SIG-M5 (cell line): ENCODE measurements around the gene CD69.

Experiments
- DNase-seq: peaks from one replicate; lab custom pipeline; 2025; lab: John Stamatoyannopoulos, UW

CD69 gene

DNA sequence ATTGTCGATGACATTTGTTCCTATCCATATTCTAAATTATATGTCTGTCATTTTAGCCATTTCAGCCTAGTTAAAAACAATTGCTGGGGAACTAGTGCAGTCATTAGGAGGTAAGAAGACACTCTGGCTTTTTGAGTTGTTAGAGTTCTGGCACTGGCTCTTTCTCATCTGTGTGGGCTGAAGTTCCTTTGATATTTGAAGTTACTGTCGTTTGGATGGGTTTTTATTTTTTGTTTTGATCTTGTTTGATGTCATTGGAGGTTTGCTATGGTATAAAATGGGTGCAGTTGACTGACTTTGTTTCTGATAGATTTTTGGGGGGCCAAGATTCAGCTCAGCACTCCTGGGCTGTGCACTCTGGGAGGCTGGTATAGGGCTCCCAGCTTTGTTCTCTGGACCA is 20.7 kb upstream of the CD69 start:
- no peak for DNase-seq

DNA sequence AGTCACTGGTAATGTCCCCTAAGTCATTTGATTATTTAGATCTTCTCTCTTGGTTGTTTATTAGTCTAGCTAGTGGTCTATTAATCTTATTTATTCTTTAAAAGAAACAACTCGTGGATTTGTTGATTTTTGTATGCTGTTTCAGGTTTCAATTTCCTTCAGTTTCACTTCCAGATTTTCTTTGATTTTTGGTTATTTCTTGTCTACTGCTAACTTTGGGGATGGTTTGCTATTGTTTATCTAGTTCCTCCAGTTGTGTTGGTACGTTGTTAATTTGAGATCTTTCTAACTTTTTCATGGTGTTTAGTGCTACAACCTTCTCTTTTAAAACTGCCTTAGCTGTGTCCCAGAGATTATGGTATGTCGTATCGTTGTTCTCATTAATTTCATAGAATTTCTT is 18.5 kb upstream of the CD69 start:
- DNase-seq = no peak

DNA sequence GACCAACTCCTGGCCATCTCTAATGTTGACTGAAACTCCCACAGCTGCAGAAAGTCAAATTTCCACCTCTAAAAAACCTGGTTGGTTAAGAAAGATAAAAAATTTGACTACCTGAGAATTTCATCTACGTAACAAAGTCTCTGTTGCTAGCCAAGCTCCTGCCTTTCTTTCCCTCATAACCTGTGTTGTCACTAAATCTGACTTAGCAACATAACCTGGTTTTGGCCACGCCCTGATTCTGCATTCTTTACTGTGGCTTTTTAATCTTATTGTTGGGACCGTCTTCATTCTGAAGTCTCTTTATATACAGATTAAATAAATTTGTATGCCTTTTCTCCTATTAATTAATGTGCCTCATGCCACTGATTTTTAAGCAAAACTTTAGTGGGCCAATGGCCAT is 16.1 kb upstream of the CD69 start:
- no peak for DNase-seq

DNA sequence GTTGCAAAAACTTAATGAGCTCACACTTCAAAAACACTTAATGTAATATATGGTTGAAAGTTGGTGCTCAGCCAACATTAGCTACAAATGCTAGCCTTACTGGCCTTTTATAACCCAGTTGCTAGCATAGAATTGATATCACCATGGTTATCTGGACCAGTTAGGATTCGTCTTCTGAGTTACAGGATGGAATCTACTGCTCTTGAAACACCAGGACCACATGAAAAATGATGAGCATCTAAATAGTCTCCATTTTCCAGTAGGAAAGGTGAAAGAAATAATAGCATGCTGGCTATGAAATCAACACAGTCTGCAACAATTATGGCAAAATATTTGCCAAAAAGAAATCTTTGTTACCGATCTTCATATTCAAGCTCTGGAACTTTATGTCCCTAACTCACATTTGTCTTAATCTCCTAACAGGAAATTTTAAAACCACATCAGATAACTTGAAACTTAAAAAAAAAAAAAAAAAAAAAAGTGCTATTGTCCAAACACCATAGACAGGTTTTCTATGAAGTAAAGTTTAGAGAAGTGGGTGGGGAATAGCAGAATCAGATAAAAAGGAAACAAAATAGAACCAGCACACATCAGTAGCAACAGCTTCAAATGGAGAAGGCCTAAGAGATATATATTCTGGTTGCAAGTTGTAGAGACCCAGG is 12.6 kb upstream of the CD69 start:
- DNase-seq = no peak

DNA sequence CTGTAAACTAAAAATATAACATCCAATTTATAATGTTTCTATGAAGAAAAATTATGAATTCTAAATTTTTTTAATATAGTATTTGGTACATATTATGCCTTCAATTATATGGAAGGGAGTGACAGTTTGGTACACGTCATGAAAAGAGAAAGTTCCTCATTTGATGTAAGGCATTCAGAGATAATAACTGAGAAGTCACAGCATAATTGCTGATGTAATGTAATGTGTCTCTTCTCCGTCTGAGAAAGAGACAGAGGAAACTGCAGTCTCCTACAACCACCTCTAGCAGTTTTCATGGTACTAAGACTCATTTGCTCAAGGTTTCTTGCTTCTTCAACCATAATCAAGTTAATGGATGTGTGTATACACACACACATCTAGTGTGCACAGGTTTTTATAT is 2.3 kb upstream of the CD69 start:
- no peak for DNase-seq

DNA sequence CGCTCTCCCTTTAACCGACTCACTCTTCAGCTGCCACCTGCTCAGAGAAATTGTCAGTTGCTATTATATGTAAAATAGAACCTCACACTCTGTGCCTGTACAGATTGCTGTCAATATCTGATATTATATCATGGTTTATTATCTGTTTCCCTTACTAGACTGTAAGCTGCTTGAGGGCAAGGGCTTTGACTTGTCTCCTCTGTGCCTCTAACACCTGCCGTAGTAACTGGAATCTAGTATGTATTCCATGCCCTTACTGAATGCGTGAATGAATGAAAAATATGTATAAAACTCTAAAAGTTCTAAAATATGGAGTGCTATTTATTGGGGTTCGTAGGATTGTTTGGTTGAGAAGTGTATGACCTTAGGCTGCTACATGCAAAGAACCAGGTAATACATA is 1.7 kb upstream of the CD69 start:
- DNase-seq = no peak

DNA sequence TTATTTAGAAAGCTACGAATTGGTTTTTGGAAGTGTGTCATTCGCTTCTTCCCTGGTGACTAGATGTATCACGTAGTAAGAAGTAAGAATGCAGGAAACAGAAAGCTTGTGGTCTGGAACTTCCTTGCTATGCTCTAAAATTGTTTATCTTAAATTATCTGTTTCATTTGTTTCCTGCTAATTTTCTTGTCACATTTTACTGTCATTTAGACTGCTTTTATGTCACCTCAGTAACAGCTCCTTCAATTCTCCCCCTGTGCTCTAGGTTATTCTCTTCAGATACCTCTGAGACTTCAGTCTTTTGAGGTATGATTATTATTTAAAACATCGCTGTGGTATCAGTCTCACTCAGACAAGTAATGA is 699 bp upstream of the CD69 start:
- DNase-seq = no peak

DNA sequence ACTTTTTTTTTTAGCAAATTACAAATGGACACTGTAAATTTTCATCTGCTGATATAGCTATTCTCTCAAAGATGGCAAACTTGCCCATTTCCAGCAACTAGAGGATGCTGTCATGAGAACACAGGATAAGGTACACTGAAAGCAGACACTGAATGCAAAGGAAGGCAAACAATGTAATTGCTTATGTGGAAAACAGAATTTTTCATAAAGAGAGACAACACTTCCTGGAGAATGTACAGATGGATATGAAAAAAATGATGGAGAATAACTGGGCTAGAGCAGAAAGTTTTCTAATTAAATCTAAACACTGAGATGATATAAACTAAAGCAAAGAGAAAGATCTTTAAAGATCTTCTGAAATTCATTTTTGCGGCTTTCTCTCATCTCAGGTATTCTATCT is 581 bp downstream of the CD69 start:
- no peak for DNase-seq

DNA sequence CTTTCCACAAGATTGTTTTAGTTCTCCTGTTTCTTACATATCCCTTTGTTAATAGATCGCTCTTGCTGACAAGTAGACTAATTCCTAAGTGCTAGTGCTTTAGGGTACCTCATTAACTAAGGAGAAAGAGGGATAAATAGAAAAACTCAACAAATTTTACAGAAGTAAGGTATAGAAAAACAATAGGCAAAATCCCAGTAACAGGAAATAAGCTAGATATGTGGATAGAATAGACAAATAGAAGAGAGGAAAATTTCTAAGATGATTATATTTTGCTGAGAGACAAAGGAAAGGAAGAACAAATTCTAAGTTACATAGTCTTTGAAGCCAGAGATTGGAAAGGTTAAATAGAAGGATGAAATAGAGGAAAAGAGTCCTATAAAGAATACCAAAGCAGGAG is 1.0 kb downstream of the CD69 start:
- no peak for DNase-seq

DNA sequence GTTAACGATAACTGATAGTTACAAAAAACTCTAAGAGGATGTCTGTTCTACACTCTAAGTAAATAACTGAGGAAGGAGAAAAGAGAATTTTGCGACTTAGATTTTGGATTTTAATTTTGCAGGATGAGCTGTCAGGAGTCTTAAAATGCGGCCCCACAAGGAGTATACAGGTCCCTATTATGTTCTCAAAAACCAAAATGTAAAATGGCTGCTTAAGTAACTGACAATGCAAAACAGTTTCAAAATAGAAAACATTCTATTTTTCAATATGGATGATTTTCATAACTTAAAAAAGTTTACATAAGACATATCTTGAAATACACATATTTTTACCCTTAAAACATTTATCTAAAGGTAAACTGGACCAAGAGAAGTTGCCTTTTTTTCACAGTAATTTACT is 2.6 kb downstream of the CD69 start:
- DNase-seq = no peak

DNA sequence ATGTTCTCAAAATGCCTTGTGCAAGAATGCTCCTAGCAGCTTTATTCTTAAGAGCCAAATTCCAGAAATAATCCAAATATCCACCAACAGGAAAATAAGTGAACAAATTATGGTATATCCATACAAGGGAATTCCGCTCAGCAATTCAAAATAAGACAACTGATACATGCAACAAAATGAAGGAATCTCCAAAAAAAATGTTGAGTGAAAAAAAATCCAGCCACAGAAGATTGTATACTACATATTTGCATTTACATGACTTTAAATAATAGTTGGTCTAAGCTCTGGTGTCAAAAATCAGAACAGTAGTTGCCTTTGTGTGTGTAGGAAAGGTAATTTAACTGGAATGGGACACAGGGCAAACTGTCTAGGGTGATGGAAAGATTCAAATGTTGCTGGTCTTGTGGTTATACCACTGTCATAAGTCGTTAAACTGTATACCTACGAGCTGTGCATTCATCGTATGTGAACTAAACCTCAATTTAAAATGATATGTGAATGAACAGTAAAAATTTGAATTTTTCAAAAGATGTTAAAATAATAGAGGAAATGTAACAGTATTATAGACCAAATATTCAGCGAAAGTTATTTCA is 3.2 kb downstream of the CD69 start:
- DNase-seq = no peak

DNA sequence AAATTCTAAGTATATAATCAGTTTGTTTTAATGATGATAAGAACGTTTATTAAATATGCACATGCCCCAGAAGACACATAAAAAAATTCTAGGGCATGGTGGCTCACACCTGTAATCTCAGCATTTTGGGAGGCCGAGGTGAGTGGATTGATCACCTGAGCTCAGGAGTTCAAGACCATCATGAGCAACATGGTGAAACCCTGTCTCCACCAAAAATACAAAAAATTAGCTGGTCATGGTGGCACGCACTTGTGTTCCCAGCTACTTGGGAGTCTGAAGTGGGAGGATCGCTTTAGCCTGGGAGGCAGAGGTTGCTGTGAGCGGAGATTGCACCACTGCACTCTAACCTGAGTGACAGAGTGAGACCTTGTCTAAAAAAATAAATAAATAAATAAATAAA is 4.0 kb downstream of the CD69 start:
- no peak for DNase-seq

DNA sequence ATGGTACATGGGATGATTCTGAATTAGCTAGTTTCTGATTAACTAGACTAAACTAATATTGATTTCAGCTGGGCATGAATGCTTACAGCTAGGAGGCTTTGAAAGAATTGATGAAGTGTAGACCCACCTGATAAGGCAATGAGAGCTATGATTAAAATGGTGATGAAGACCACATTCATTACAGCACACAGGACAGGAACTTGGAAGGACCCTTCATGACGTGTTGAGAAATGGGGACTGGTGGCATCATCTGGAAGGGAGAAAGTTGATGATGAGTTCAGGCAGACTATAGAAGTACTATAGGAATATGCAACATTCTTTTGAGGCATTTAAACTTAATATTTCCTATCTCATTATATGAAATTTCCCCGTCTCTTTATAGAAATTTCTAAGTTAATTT is 4.5 kb downstream of the CD69 start:
- DNase-seq = no peak

DNA sequence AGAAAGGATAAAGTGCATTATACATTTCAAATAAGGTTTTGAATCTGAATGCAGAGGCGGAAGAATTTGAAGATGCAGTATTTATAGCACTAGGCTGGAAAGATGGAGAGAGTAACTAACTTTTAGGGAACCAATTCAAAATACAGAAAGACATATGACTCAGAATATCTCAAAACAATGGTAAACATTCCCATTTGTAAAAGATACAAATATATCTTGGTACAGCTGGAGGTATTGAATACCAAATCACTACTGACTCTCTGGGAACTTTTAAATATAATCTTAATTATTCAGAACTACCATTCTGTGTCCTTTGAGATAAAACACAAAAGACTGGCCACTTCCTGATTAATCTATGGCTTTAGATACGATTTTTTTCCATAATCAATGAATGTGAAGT is 5.1 kb downstream of the CD69 start:
- DNase-seq = no peak

DNA sequence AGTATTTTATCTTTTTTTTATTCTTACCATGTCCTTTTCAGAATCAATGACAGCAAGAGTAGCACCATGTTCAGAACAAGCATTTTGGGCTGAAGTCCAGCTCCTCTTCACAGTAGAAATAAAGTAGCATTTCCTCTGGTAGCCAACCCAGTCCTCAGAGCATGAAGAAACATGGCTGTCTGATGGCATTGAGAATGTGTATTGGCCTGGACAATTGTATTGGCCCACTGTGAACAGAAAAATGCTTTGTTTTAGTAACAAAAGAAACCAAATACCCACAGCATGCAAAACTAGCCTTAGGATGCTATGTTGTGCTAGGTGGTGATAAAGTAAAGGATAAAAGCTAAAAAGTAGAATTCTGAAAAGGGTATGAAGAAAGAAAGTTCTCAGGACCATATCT is 5.7 kb downstream of the CD69 start:
- no peak for DNase-seq

DNA sequence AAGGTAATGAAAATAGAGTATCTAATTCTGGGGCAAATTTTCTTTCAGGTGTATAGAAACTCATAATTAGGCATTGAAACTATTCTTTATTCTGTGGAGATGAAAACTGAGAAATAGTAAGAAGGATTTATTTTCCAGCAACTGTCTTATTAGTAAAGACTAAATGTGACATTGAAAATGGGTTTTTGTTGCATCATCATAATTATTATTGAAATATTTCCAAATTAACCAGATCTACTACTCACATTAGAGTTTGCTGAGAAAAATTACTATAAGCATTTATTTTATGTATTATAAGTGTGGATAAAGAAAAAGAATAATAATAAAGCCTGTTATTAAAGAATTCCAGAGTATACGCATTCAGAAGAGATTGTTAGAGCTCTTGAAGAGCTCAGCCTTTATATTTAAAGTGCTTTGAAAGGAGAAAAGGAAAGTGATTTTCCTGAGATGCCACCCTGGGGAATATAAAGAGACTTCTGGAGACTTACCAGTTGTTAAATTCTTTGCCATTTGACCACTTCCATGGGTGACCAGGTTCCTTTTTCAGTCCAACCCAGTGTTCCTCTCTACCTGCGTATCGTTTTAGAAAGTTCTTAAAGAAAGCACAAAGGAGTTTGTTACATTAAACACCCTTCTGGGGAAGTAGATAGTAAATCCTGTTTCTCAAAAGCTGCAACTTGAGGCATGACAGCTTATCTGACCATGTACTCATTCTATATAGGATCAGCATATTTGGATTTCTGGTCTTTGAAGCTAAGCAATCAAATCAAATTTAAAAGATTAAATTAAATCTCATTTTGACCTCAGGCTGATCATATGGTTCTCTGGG is 6.4 kb downstream of the CD69 start:
- DNase-seq = no peak

DNA sequence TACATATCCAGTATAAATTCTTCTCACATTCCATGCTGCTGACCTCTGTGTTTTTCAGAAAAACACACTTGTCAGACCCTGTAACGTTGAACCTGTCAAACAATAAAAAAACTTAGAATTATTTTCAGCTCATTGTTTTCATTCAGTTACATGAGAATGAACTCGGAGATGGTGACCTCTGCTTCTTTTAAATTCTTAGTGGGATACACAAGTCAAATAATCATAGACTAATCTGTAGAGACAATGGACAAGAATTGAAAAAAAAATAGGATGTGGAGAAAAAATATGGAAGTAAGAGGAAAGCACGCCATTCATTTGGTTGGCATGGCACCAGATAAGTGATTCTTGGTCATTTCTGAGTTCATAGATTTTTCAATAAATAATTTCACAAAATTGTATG is 7.2 kb downstream of the CD69 start:
- no peak for DNase-seq

DNA sequence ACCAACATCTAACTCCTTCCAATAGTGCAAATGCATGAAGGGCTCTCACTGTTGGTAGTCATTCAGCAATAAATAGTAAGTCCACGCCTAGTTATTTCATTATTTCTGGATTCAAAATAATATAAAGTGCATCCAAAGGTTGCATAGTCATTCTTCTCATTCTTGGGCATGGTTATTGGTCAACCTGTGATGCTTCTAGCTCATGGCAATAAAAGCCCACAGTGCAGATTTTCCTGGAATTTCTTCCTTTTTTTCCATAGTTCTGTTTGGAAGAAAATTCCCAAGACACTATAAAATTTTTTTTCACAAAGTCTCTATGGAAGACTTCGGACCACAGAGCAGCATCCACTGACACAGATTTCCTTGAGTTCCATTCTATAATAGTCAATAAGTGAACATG is 7.6 kb downstream of the CD69 start:
- no peak for DNase-seq

DNA sequence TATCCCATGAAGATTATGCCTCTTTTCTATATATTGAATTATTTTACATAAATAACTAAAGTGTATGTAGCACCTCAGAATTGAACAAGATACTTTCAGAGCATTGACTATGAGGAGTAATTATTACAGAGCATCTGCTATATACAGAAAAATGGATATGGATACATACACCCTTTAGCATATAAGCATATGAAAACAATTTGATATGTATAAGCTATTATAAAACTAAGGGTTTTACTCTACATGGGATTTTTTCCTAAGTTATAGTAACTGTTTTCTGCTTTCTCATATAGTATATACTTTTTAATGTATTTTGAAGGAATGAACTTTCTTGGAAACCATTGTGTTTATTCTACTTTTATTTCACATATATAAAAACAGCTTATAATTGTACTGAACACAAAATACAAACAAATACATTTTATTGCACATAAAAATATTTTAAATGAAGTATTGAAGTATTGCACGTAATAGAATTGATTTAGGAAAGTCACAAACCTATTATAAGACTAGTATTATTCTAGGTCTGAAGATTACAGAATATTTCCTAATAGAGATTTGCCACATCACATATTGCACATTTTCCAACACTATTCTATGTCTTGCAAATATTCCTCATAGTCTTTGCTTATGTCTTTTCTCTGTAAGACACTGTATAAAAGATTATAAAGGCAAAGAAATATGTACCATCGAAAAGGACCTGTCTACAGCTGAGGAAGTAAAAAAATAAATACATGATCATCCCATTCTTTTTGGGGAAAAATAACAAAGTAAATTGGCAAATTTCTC is 8.4 kb downstream of the CD69 start:
- no peak for DNase-seq

DNA sequence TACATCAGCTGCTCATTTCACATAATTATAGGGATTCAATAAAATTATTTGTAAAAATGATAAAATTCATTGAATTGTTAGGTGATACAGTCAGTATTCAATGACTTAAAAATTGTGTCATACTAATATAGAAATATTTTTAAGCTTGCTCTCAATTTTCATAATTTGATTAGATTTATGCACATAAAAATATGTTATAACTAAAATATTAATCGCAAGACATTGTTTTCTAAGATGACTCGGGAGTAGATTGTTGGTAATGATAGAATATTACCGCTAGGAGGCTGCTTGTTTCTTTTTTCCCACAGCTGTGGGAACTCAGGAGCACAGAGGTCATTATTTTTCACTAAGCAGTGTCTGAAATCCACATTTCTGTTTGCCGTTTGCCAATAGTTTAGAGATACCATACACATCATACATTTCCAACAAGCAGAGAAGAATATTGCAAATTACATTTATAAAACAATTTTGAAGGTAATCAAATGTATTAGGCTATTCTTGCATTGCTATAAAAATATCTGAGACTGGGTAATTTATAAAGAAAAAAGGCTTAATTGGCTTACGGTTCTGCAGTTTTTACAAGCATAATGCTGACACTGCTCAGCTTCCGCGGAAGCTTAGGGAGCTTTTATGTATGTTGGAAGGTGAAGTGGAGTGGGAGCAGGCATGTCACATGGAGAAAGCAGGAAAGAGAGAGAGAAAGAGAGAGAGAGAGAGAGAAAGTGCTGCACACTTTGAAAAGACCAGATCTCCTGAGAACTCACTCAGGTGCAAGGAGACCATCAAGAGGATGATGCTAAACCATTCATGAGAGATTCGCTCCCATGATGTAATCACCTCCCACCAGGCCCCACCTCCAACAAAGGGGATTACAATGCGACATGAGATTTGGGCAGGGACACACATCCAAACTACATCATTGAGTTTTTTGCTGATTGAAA is 9.2 kb downstream of the CD69 start:
- no peak for DNase-seq
